Activated T-cell treated with anti-CD3 and anti-CD28 coated beads for 48 hours (primary cell): ENCODE measurements around the gene TEX44.

Experiments used
- DNase-seq: peaks from one replicate; pipeline ENCODE4 v3.0.0-alpha.2; 2020; ENCODE audit warnings: low read depth

Gene TEX44

GRCh38 chr2:231634951-231635875 lies 42.5 kb downstream of the TEX44 start:
- no peak for DNase-seq

GRCh38 chr2:231640241-231640640 lies 47.6 kb downstream of the TEX44 start:
- DNase-seq, result no peak

- no peak for DNase-seq
Observed at GRCh38 chr2:231640641-231641111, 48.0 kb downstream of the TEX44 start.

GRCh38 chr2:231642631-231643494 lies 50.2 kb downstream of the TEX44 start:
- DNase-seq, result peak; percentile 60

- DNase-seq, result no peak
Observed at GRCh38 chr2:231643495-231643888, 50.8 kb downstream of the TEX44 start.
